WI38 (cell line): ENCODE measurements around the gene URM1.

ENCODE experiments used
- H3K4me3 ChIP-seq: 2 replicates; pipeline ENCODE4 v1.5.1; 2011; ENCODE audit warnings: low read depth, mild to moderate bottlenecking, control low read depth, low read length
- CTCF ChIP-seq: IDR thresholded peaks from 2 replicates; pipeline ENCODE4 v1.5.1; 2012; ENCODE audit warnings: low read depth, mild to moderate bottlenecking, control low read depth, low read length

URM1 gene

GRCh38 chr9:128374221-128374675, 3.1 kb downstream of the URM1 start:
- no peak for TF ChIP-seq CTCF
- no peak overlapping the region for H3K4me3 ChIP-seq

- no peak for TF ChIP-seq CTCF
- no peak overlapping the region for H3K4me3 ChIP-seq
Observed at GRCh38 chr9:128375865-128376264, 4.7 kb downstream of the URM1 start.

GRCh38 chr9:128382261-128382660, 11.1 kb downstream of the URM1 start:
- TF ChIP-seq CTCF = no peak
- no peak overlapping the region for H3K4me3 ChIP-seq

- H3K4me3 ChIP-seq = no peak overlapping the region
- TF ChIP-seq CTCF = no peak
Observed at GRCh38 chr9:128383007-128383753, 12.0 kb downstream of the URM1 start.

- no peak for TF ChIP-seq CTCF
- H3K4me3 ChIP-seq = no peak overlapping the region
Observed at GRCh38 chr9:128383791-128384190, 12.6 kb downstream of the URM1 start.

GRCh38 chr9:128384801-128385495, 13.8 kb downstream of the URM1 start:
- H3K4me3 ChIP-seq = no peak overlapping the region
- no peak for TF ChIP-seq CTCF
